H9 (cell line): ENCODE results near the gene PDCD1. TPM values are rescaled to one million over a fixed set of nuclear protein-coding genes. Genes with fewer than 3 reads are reported as not detected.

Experiments used
- DNase-seq: peaks from one replicate; pipeline ENCODE4 v3.0.0-alpha.2; 2017
- H2AFZ ChIP-seq: one replicate; pipeline ENCODE4 v1.6.1; 2013; ENCODE audit warnings: mild to moderate bottlenecking, low read length, control low read depth, moderate library complexity
- H2AK5ac ChIP-seq: 2 replicates; pipeline ENCODE4 v1.6.1; 2013; ENCODE audit warnings: low read length, control low read depth, mixed read lengths; ENCODE audit not compliant: insufficient read length
- H2BK120ac ChIP-seq: one replicate; pipeline ENCODE4 v1.6.1; 2013; ENCODE audit warnings: low read depth, mild to moderate bottlenecking, low read length, control low read depth, inconsistent platforms; ENCODE audit not compliant: poor library complexity, severe bottlenecking
- H2BK12ac ChIP-seq: 2 replicates; pipeline ENCODE4 v1.6.1; 2013; ENCODE audit warnings: low read length, control low read depth, mixed read lengths, low read depth; ENCODE audit not compliant: insufficient read length
- H2BK15ac ChIP-seq: 2 replicates; pipeline ENCODE4 v1.6.1; 2013; ENCODE audit warnings: low read depth, low read length, control low read depth
- H2BK20ac ChIP-seq: one replicate; pipeline ENCODE4 v1.6.1; 2013; ENCODE audit warnings: low read depth, mild to moderate bottlenecking, low read length, control low read depth, inconsistent platforms; ENCODE audit not compliant: poor library complexity, severe bottlenecking
- H2BK5ac ChIP-seq: 2 replicates; pipeline ENCODE4 v1.6.1; 2013; ENCODE audit warnings: low read length, control low read depth, mixed read lengths; ENCODE audit not compliant: insufficient read length
- H3K14ac ChIP-seq: 2 replicates; pipeline ENCODE4 v1.6.1; 2013; ENCODE audit warnings: low read length, control low read depth; ENCODE audit not compliant: insufficient read depth
- H3K18ac ChIP-seq: 2 replicates; pipeline ENCODE4 v1.6.1; 2013; ENCODE audit warnings: low read depth, mild to moderate bottlenecking, mixed read lengths, low read length, control low read depth; ENCODE audit not compliant: insufficient read length
- H3K23ac ChIP-seq: 2 replicates; pipeline ENCODE4 v1.6.1; 2013; ENCODE audit warnings: low read length, control low read depth, mixed read lengths, low read depth; ENCODE audit not compliant: insufficient read length
- H3K23me2 ChIP-seq: 2 replicates; pipeline ENCODE4 v1.6.1; 2013; ENCODE audit warnings: low read depth, mild to moderate bottlenecking, mixed read lengths, low read length, control low read depth; ENCODE audit not compliant: insufficient read length, poor library complexity, severe bottlenecking
- H3K27ac ChIP-seq: 2 replicates; pipeline ENCODE4 v1.5.1; 2013; ENCODE audit warnings: low read length, control low read depth, mixed read lengths, low read depth; ENCODE audit not compliant: insufficient read length
- H3K27me3 ChIP-seq: 2 replicates; pipeline ENCODE4 v1.6.1; 2013; ENCODE audit warnings: low read length, control low read depth, inconsistent platforms; ENCODE audit not compliant: insufficient read depth
- H3K4ac ChIP-seq: 2 replicates; pipeline ENCODE4 v1.6.1; 2013; ENCODE audit warnings: low read depth, mild to moderate bottlenecking, control low read depth, inconsistent platforms, low read length, moderate library complexity
- H3K4me1 ChIP-seq: 2 replicates; pipeline ENCODE4 v1.6.1; 2013; ENCODE audit warnings: low read length, control low read depth, inconsistent platforms; ENCODE audit not compliant: insufficient read depth
- H3K4me2 ChIP-seq: 2 replicates; pipeline ENCODE4 v1.6.1; 2013; ENCODE audit warnings: low read length, control low read depth, mixed read lengths; ENCODE audit not compliant: insufficient read length, insufficient read depth
- H3K56ac ChIP-seq: 2 replicates; pipeline ENCODE4 v1.6.1; 2013; ENCODE audit warnings: low read depth, mild to moderate bottlenecking, mixed read lengths, low read length, control low read depth; ENCODE audit not compliant: insufficient read length
- H3K79me1 ChIP-seq: 2 replicates; pipeline ENCODE4 v1.6.1; 2013; ENCODE audit warnings: low read depth, mild to moderate bottlenecking, moderate library complexity, low read length, control low read depth, inconsistent platforms; ENCODE audit not compliant: insufficient read depth, poor library complexity, severe bottlenecking
- H3K79me2 ChIP-seq: 2 replicates; pipeline ENCODE4 v1.6.1; 2013; ENCODE audit warnings: low read length, control low read depth, inconsistent platforms; ENCODE audit not compliant: insufficient read depth
- H3K9ac ChIP-seq: 2 replicates; pipeline ENCODE4 v1.6.1; 2013; ENCODE audit warnings: low read length, control low read depth, mixed read lengths; ENCODE audit not compliant: insufficient read length; ENCODE audit errors: extremely low read depth
- H3K9me3 ChIP-seq: one replicate; pipeline ENCODE4 v1.6.1; 2013; ENCODE audit warnings: low read depth, low read length, inconsistent platforms; ENCODE audit not compliant: control insufficient read depth
- H3T11ph ChIP-seq: one replicate; pipeline ENCODE4 v1.6.1; 2013; ENCODE audit warnings: mild to moderate bottlenecking, low read length, control low read depth, inconsistent platforms
- H4K20me1 ChIP-seq: one replicate; pipeline ENCODE4 v1.6.1; 2013; ENCODE audit not compliant: control insufficient read depth, insufficient read length, insufficient read depth
- H4K5ac ChIP-seq: 2 replicates; pipeline ENCODE4 v1.6.1; 2013; ENCODE audit warnings: low read depth, mild to moderate bottlenecking, mixed read lengths, low read length, control low read depth; ENCODE audit not compliant: insufficient read length
- H4K8ac ChIP-seq: replicated peaks from 2 replicates; pipeline ENCODE4 v1.6.1; 2013; ENCODE audit warnings: low read length, control low read depth, mixed read lengths, low read depth; ENCODE audit not compliant: insufficient read length
- H4K91ac ChIP-seq: 2 replicates; pipeline ENCODE4 v1.6.1; 2013; ENCODE audit warnings: low read depth, mild to moderate bottlenecking, moderate library complexity, mixed read lengths, low read length, control low read depth; ENCODE audit not compliant: insufficient read length
- H3K27ac Mint-ChIP-seq, 3 experiments: 2 replicates in 2 of 3; 3 replicates in 1 of 3; pipeline ENCODE4 v1.8.0; 2020 to 2021; ENCODE audit warnings: mixed read lengths in 3 of 3, mild to moderate bottlenecking in 1 of 3, moderate library complexity in 1 of 3
- H3K27me3 Mint-ChIP-seq: 2 replicates; pipeline ENCODE4 v1.8.0; 2021; ENCODE audit warnings: low read depth, mild to moderate bottlenecking, moderate library complexity, mixed read lengths
- H3K36me3 Mint-ChIP-seq, 3 experiments: 2 replicates in 2 of 3; 3 replicates in 1 of 3; pipeline ENCODE4 v1.8.0; 2020 to 2021; ENCODE audit warnings: low read depth in 3 of 3, mixed read lengths in 3 of 3; ENCODE audit not compliant: insufficient read depth in 1 of 3
- H3K4me1 Mint-ChIP-seq, 2 experiments: 2 replicates each; pipeline ENCODE4 v1.8.0; 2020; ENCODE audit warnings: mixed read lengths in 2 of 2
- H3K4me3 Mint-ChIP-seq, 2 experiments: 2 replicates in 1 of 2; 3 replicates in 1 of 2; pipeline ENCODE4 v1.8.0; 2020 to 2021; ENCODE audit warnings: mild to moderate bottlenecking in 2 of 2, mixed read lengths in 2 of 2, moderate library complexity in 1 of 2
- H3K9me3 Mint-ChIP-seq, 2 experiments: 2 replicates in 1 of 2; 3 replicates in 1 of 2; pipeline ENCODE4 v1.8.0; 2020; ENCODE audit warnings: mild to moderate bottlenecking in 2 of 2, mixed read lengths in 2 of 2, moderate library complexity in 1 of 2
- WGBS: extraction: QIAGEN DNeasy Blood & Tissue Kit; methylation state at CpG from one replicate; pipeline ENCODE4 v1.1.7; 2013; ENCODE audit warnings: missing lambda C conversion rate, low lambda C conversion rate, mixed read lengths; ENCODE audit not compliant: insufficient read length; ENCODE audit errors: extremely low coverage; 5-methylcytosine and 5-hydroxymethylcytosine counted together
- total RNA-seq: library from RNA; stranded (reverse); gene quantifications from 2 replicates; pipeline ENCODE4 v1.2.1, GENCODE V29; 2021
- TF ChIP-seq, protein P1 (sequence below): fragments of 200-600 bp; sonication (generic); conservative IDR thresholded peaks from 3 replicates; pipeline ENCODE4 v1.8.0; 2021; ENCODE audit warnings: antibody characterized with exemption, mild to moderate bottlenecking

The PDCD1 gene
- total RNA-seq, 1 experiment from 2014 or later = 1.6 TPM

DNA sequence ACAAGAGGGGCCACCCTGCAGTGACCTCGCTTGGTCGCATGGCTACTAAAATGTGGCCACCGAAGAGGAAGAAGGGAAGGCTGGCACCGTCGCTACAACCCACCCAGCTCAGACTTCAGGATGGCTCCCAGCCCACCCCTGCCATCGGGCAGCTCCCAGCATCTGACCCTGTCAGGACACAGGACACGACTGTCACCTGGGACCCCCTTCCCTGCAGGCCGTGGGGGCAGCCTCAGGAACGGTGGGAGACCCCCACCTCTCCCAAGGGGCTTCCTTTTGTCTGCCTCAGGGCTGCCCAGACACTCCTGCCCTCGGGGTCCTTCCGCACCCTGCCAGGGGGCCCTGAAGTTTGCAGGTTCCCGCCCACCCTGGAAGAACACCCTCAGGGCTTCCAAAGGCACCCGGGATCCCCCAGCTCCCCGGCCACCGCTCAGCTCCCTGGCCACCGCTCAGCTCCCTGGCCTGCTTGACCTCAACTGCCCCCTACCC, 18.5 kb upstream of the PDCD1 start:
- peaks cover 9 to 20% of the 10 kb centered on the region in 2 experiments for H3K4me1 Mint-ChIP-seq
- Histone ChIP-seq H4K5ac (no peak overlapping the region), H2BK15ac (no peak overlapping the region), H3K4me1 (no peaks in the 10 kb centered on the region; the same call in 1 of the 2 replicates), H3K9me3 (no peaks in the 10 kb centered on the region), H3K23me2 (no peaks in the 10 kb centered on the region), H3K27ac (no peak overlapping the region), H3K79me2 (no peaks in the 10 kb centered on the region), H3K23ac (no peak overlapping the region), H4K91ac (no peak overlapping the region), H3K56ac (no peak overlapping the region), H3K9ac (no peak overlapping the region), H3K27me3 (no peaks in the 10 kb centered on the region), H3K4me2 (no peak overlapping the region), H3T11ph (no peak overlapping the region), H4K20me1 (no peaks in the 10 kb centered on the region), H3K4ac (no peak overlapping the region), H3K79me1 (no peaks in the 10 kb centered on the region), H3K14ac (no peak overlapping the region), H2BK20ac (no peak overlapping the region), H2AK5ac (no peak overlapping the region), H3K18ac (no peak overlapping the region), H2BK5ac (no peak overlapping the region), H4K8ac (no peak overlapping the region), H2BK12ac (no peak overlapping the region), H2AFZ (no peak overlapping the region), H2BK120ac (no peak overlapping the region)
- peaks cover 7% of the 10 kb centered on the region for H3K27me3 Mint-ChIP-seq
- DNase-seq = no peak
- peaks cover 15 to 18% of the 10 kb centered on the region in 2 experiments for H3K9me3 Mint-ChIP-seq
- no peak overlapping the region for H3K4me3 Mint-ChIP-seq
- WGBS = no CpG with 5 or more reads among the region's 16 CpGs
- H3K36me3 Mint-ChIP-seq = peaks cover 0 to 7% (median 4%) of the 10 kb centered on the region in 3 experiments; a peak in 4 of 7 replicates
- no peak overlapping the region for H3K27ac Mint-ChIP-seq
- TF ChIP-seq, protein P1, sequence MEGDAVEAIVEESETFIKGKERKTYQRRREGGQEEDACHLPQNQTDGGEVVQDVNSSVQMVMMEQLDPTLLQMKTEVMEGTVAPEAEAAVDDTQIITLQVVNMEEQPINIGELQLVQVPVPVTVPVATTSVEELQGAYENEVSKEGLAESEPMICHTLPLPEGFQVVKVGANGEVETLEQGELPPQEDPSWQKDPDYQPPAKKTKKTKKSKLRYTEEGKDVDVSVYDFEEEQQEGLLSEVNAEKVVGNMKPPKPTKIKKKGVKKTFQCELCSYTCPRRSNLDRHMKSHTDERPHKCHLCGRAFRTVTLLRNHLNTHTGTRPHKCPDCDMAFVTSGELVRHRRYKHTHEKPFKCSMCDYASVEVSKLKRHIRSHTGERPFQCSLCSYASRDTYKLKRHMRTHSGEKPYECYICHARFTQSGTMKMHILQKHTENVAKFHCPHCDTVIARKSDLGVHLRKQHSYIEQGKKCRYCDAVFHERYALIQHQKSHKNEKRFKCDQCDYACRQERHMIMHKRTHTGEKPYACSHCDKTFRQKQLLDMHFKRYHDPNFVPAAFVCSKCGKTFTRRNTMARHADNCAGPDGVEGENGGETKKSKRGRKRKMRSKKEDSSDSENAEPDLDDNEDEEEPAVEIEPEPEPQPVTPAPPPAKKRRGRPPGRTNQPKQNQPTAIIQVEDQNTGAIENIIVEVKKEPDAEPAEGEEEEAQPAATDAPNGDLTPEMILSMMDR = no peak
